Activated naive CD4-positive, alpha-beta T cell treated with anti-CD3 and anti-CD28 coated beads, Interleukin-2, amount 50 U/mL, for 24 hours (primary cell): Measurements from ENCODE around the gene SLC6A8.
"Not testable (repeated sequence)": the region's sequence is repeated elsewhere in the genome, so short reads cannot be mapped to it uniquely, and the experiment has no call there.

Source experiments
- H3K27ac Mint-ChIP-seq: one replicate; pipeline ENCODE4 v1.8.0; 2021; ENCODE audit warnings: mild to moderate bottlenecking, mixed read lengths
- H3K27me3 Mint-ChIP-seq: one replicate; pipeline ENCODE4 v1.8.0; 2021; ENCODE audit warnings: mixed read lengths
- H3K36me3 Mint-ChIP-seq: one replicate; pipeline ENCODE4 v1.8.0; 2021; ENCODE audit warnings: mixed read lengths
- H3K4me1 Mint-ChIP-seq: one replicate; pipeline ENCODE4 v1.8.0; 2021; ENCODE audit warnings: mixed read lengths
- H3K4me3 Mint-ChIP-seq: one replicate; pipeline ENCODE4 v1.8.0; 2021; ENCODE audit warnings: mild to moderate bottlenecking, mixed read lengths
- H3K9me3 Mint-ChIP-seq: one replicate; pipeline ENCODE4 v1.8.0; 2021; ENCODE audit warnings: mixed read lengths

The SLC6A8 gene

DNA sequence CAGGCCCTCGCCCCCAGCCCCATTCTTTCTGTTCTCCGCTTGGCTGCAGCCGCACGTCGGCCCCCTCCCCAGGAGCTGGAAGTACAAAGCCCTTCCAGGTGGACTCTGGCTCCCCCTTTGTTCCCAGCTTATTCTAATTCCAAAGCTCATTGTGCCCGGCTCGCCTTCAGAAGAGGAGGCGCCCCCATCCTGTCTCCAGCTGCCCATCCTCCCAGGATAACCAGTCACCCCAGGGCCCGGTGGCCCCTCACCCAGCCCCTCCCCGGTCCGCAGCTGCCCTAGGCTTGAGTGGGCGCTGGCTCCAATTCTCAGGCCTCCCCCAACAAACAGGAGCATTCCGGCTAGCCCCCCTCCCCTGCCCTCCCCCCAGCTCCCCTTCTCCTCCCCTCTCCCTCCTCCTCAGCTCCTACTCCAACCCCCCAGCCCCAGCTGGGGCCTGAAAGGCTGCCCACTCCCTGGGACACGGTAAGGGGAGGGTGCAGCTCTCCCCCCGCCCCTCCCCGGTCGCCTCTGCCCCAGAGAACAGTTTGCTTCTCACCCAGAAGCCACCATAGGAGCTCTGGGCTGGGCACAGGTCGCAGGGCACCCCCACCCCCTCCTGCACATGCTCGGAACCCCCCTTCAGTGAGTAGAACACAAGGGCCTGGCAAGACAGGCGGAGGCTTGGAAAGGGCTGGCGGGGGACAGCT, 3.1 kb upstream of the SLC6A8 start:
- H3K4me3 Mint-ChIP-seq: no peak overlapping the region
- H3K27ac Mint-ChIP-seq: no peak overlapping the region
- no peaks in the 10 kb centered on the region for H3K4me1 Mint-ChIP-seq
- no peaks in the 10 kb centered on the region for H3K9me3 Mint-ChIP-seq
- no peaks in the 10 kb centered on the region for H3K36me3 Mint-ChIP-seq
- H3K27me3 Mint-ChIP-seq: peaks cover 2% of the 10 kb centered on the region

DNA sequence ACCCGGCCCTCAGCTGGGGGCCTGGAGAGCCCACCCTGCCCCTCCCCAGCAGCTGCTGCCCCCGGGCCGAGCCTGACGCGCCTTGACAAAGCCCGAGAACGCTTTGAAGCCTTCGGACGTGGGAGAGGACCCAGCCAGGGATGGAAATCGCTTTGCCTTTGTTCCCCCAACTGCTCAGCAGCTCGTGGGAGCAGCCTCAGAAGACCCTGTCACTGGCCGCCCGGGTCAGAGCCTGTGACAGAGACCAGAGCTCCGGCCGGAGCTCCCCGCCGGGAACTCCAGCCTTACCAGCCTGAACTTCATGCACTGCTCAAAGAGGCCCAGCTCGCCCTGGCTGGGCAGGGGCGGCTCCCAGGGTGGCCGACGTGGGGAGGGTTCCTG, 2.6 kb upstream of the SLC6A8 start:
- Mint-ChIP-seq H3K36me3 (no peaks in the 10 kb centered on the region), H3K27ac (no peak overlapping the region), H3K4me1 (no peaks in the 10 kb centered on the region), H3K9me3 (no peaks in the 10 kb centered on the region), H3K4me3 (no peak overlapping the region), H3K27me3 (peaks cover 2% of the 10 kb centered on the region)

DNA sequence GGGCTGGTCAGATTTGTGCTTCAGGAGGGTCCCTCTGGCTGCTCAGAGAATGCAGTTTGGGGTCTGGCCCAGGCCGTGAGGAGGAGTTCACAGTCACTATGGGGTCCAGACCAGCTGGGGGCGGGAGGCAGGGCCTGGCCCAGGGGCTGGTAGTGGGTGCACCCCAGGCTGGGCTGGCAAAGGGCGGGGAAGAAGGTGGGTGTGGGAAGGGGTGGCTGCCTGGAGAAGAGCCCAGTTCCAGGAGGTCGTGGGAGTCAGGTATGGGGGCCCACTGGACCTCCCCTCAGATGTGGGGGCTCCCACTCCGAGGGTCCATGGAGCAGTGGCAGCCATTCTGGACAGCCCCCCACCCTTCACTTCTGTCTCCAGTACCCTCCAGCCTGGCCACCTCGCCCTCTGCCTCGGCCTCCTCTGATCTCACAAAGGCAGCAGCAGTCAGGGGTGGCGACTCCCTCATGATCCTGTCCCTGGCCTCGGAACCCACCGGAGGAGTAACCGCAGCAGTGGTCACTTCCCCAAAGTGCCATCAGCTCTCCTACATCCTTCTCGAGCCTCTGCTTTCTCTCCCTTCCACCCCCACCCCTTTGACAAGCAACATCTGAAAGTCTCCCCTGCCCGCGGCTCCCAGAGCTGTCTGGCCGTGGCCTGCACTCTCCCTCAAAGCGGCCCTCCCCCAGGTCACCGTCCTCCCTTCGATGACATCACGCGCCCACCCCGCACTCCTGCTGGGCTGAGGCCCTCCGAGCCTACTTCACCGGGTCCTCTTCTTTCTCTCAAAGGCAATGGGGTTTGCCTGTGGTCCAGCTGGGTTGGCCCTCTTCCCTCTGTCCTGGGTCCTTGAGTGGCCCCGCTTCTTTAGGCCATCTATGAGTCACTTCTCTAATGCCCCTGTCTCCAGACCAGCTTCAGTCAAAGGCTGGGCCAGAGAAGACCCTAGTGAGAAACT, 1.7 kb upstream of the SLC6A8 start:
- H3K36me3 Mint-ChIP-seq: no peaks in the 10 kb centered on the region
- H3K4me3 Mint-ChIP-seq: no peak overlapping the region
- no peaks in the 10 kb centered on the region for H3K9me3 Mint-ChIP-seq
- H3K4me1 Mint-ChIP-seq: no peaks in the 10 kb centered on the region
- peaks cover 2% of the 10 kb centered on the region for H3K27me3 Mint-ChIP-seq
- no peak overlapping the region for H3K27ac Mint-ChIP-seq

DNA sequence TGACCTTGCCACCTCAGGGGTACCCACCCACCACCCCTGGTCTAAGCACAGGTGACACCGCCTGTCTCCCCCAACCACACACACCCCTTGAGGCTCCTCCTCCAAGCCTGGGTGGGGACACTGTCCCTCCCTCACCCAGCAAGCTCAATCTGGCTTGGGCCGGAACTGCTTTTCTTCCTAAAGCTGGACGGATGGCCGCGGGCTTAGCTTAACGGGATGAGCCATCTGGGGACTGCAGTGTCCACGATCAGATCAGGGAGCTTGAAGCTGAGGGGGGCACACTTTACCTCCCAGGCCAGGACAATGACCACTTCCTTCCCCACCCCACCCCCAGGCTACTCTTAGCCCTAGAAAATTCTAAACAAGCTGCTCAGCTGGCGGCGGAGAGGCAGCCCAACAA, 1.0 kb upstream of the SLC6A8 start:
- Mint-ChIP-seq H3K27me3 (peaks cover 2% of the 10 kb centered on the region), H3K27ac (no peak overlapping the region), H3K9me3 (no peaks in the 10 kb centered on the region), H3K4me1 (no peaks in the 10 kb centered on the region), H3K36me3 (no peaks in the 10 kb centered on the region), H3K4me3 (no peak overlapping the region)

DNA sequence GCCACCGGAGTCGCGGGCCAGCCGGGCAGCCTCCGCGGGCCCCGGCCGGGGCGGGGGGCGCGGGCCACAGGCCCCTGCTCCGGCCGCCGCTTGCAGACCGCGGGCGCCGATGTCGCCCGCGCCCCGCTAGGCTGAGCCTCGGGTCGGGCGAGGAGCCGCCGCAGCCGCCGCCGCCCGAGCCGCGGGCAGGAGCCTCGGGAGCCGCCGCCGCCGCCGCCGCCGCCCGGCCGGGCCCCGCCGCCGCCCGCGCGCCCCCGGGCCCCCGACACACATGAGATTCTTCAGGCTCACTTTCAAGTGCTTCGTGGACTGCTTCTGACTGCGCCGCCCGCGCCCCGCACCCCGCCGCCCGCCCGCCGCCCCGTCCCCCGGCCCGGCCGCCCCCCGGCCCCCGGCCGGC, 345 bp downstream of the SLC6A8 start:
- Mint-ChIP-seq H3K9me3 (no peaks in the 10 kb centered on the region), H3K4me1 (no peaks in the 10 kb centered on the region), H3K27me3 (peaks cover 2% of the 10 kb centered on the region), H3K36me3 (no peaks in the 10 kb centered on the region), H3K4me3 (no peak overlapping the region), H3K27ac (no peak overlapping the region)

DNA sequence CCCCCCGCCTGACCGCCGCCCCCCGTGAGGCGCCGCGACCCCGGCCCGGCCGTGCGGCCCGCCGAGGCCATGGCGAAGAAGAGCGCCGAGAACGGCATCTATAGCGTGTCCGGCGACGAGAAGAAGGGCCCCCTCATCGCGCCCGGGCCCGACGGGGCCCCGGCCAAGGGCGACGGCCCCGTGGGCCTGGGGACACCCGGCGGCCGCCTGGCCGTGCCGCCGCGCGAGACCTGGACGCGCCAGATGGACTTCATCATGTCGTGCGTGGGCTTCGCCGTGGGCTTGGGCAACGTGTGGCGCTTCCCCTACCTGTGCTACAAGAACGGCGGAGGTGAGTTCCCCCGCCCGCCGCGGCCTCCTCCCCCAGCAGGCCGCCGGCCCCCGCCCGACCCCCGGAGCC, 780 bp downstream of the SLC6A8 start:
- no peak overlapping the region for H3K4me3 Mint-ChIP-seq
- H3K27me3 Mint-ChIP-seq: peaks cover 2% of the 10 kb centered on the region
- H3K4me1 Mint-ChIP-seq: no peaks in the 10 kb centered on the region
- no peaks in the 10 kb centered on the region for H3K36me3 Mint-ChIP-seq
- H3K9me3 Mint-ChIP-seq: no peaks in the 10 kb centered on the region
- H3K27ac Mint-ChIP-seq: no peak overlapping the region

DNA sequence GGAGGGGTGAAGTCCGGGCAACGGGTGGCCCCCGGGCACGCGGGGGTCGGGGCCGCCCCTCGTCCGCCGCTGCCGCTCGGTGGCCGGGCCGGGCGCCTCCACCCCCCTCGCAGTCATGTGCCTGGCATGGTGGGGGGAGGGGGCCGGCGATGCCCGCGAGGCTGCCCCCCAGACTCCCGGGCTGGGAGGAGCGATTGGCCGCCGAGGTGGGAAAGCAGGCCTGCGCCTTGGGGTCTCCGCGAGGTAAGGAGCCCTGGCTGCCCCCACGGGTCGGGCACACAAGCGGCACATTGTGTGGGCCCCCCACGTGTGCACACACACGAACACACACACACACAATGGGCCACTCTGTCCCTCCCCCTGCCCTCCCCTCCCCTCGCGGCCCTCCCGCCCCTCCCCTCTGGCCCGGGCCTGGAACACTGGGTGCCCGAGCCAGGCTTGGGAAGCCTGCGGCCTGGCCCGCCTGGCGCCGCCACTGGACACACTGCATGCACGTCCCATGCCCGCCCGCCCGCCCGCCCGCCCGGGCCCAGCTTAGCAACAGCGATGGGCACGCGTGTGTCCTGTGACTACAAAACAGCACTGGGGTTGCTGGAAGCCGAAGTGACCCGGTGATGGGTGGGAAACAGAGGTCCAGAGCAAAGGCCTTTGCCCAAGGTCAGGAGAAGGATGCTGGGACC, 1.3 kb downstream of the SLC6A8 start:
- no peak overlapping the region for H3K27ac Mint-ChIP-seq
- H3K4me1 Mint-ChIP-seq: no peaks in the 10 kb centered on the region
- peaks cover 2% of the 10 kb centered on the region for H3K27me3 Mint-ChIP-seq
- H3K9me3 Mint-ChIP-seq: no peaks in the 10 kb centered on the region
- no peak overlapping the region for H3K4me3 Mint-ChIP-seq
- H3K36me3 Mint-ChIP-seq: no peaks in the 10 kb centered on the region

DNA sequence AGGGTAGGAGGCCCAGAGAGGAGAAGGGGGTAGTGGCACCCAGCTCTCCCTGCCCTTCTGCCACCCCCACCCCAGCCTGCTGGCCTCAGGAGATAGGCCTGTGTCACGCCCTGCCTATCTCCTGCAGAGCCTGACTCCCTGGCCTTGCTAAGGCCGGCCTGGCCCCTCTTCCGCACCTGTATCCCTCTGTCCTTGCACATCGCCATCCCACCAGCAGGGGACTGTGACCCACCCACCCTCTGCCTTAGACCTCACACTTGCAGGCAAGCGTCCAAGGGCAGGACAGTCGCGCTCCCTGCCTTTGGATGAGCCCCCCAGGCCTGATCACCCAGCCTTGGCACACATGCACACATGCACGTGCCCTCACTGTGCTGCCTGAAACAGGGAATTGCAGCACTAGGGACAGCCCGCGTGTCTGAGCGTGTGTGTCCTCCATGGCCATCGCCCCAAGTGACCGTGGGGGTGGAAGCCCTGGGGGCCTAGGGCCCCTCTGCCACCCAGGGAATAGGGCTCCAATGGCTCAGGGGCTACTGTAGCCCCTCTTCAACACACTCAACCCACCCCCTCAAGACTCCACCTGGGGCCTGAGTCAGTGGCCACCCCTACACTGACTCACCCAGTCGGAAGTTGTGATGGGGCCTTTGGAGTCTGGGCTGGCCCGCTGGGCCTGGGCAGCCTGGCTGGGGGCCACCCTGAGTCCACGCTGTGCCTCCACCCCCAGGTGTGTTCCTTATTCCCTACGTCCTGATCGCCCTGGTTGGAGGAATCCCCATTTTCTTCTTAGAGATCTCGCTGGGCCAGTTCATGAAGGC, 2.1 kb downstream of the SLC6A8 start:
- Mint-ChIP-seq H3K27me3 (peaks cover 2% of the 10 kb centered on the region), H3K4me1 (no peaks in the 10 kb centered on the region), H3K36me3 (no peaks in the 10 kb centered on the region), H3K4me3 (peak overlapping the region; percentile 19), H3K9me3 (no peaks in the 10 kb centered on the region), H3K27ac (no peak overlapping the region)

DNA sequence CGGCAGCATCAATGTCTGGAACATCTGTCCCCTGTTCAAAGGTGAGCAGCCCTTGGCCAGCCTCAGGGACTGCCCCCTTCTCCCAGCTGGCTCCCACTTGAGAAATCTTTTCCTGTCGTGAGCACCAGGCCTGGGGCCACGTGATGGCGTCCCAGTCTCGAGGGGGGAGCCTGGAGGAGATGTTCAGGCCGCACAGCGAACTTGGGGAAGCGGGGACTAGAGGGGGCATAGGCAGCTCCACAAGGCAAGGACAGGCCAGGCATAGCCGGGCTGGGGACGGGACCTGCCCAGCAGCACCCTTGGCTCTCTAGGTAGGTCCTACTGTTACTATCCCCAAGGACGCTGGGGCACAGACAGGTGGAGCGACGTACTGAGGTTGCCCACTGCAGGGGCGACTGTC, 2.7 kb downstream of the SLC6A8 start:
- Mint-ChIP-seq H3K4me1 (no peaks in the 10 kb centered on the region), H3K9me3 (no peaks in the 10 kb centered on the region), H3K27ac (no peak overlapping the region), H3K4me3 (no peak overlapping the region), H3K36me3 (no peaks in the 10 kb centered on the region), H3K27me3 (peaks cover 2% of the 10 kb centered on the region)

DNA sequence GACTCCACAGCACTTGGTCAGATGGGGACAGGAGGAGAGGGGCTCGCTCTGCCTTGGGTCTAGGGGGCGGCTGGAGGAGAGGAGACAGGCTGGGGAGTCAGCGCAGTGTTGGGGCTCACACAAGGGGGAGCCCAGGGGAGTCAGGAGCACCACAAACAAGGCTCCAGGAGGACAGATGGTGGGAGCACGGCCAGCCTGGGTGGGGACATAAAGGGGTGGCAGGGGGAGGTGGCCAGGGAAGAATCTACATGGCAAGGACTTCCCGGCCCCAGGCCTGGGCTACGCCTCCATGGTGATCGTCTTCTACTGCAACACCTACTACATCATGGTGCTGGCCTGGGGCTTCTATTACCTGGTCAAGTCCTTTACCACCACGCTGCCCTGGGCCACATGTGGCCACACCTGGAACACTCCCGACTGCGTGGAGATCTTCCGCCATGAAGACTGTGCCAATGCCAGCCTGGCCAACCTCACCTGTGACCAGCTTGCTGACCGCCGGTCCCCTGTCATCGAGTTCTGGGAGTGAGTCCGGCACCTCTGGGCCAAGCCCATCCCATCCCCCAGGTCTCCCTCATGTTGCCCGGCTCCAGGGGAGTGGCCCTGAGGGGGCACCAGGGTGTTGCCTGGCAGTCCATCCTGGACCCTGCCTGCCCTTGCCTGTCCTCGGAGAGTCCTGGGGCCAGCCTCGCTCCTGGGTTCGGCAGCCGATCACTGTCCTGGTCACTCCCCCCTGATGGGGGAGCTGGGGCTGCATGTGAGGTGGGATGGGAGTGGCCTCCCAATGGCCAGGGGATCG, 3.5 kb downstream of the SLC6A8 start:
- not testable (repeated sequence) for H3K9me3 Mint-ChIP-seq, H3K4me1 Mint-ChIP-seq, H3K36me3 Mint-ChIP-seq, H3K4me3 Mint-ChIP-seq, H3K27ac Mint-ChIP-seq, H3K27me3 Mint-ChIP-seq

DNA sequence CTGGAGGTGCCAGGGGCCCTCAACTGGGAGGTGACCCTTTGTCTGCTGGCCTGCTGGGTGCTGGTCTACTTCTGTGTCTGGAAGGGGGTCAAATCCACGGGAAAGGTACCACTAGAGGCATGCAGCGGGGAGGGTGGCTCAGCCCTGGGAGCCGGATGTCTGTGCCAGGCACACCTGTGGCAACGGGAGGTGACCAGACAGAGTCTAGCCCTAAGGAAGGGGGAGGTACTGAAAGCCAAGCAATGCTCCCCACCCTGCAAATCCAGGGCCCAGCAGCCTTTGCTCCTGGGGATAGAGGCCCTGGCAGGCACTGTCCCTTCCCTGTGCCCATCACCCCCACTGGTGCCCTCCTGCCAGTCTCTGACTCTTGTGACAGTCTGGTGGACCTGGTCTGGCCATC, 4.3 kb downstream of the SLC6A8 start:
- no peak overlapping the region for H3K27ac Mint-ChIP-seq
- no peaks in the 10 kb centered on the region for H3K27me3 Mint-ChIP-seq
- no peaks in the 10 kb centered on the region for H3K9me3 Mint-ChIP-seq
- no peaks in the 10 kb centered on the region for H3K4me1 Mint-ChIP-seq
- no peak overlapping the region for H3K4me3 Mint-ChIP-seq
- no peaks in the 10 kb centered on the region for H3K36me3 Mint-ChIP-seq

DNA sequence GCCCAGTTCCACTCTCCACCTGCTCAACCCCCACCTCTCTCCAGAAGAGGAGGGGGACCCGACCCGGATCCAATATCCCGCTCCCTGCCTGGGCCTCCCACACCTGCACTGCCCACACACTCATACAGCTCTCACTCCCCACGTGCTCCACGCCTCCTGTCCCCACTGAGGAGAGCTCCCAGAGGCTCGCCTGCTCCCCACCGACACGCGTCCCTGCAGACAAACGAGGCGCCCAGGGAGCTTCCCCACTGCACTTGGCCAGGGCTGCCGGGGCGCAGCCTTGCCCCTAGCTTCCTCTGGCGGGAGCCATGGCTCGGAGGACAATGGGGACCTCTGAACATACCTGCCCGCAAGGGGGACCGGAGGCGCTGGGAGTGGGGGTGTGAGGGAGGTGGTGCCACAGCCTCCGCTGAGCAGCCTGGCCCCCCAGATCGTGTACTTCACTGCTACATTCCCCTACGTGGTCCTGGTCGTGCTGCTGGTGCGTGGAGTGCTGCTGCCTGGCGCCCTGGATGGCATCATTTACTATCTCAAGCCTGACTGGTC, 5.0 kb downstream of the SLC6A8 start:
- Mint-ChIP-seq H3K4me1 (no peaks in the 10 kb centered on the region), H3K27ac (no peak overlapping the region), H3K9me3 (no peaks in the 10 kb centered on the region), H3K27me3 (no peaks in the 10 kb centered on the region), H3K36me3 (no peaks in the 10 kb centered on the region), H3K4me3 (no peak overlapping the region)

DNA sequence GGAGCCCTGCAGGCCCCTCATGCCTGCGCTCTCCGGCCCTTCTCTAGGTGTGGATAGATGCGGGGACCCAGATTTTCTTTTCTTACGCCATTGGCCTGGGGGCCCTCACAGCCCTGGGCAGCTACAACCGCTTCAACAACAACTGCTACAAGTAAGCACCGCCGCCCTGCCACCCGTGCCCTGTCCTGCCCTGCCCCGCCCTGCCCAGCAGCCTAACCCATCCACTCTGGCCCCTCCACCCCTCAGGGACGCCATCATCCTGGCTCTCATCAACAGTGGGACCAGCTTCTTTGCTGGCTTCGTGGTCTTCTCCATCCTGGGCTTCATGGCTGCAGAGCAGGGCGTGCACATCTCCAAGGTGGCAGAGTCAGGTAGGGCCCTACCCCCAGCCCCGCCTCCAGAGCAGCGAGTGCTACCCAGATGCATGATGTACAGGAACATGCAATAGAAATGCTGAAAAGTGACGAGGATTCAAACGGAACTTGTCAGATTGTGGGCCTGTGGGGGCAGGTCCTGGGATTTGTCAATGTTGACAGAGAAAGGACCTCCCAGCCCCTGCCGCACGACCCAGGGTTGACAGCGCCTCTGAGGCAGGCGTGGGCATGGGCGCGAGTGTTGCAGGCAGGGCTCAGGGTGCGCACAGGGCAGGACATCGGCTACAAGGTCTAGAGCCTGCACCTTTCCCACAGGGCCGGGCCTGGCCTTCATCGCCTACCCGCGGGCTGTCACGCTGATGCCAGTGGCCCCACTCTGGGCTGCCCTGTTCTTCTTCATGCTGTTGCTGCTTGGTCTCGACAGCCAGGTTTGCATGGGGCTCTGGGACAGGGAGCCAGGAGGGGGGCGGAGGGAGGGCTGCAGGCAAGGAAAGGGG, 5.7 kb downstream of the SLC6A8 start:
- Mint-ChIP-seq H3K27me3 (no peaks in the 10 kb centered on the region), H3K9me3 (no peaks in the 10 kb centered on the region), H3K4me3 (no peak overlapping the region), H3K4me1 (no peaks in the 10 kb centered on the region), H3K36me3 (no peaks in the 10 kb centered on the region), H3K27ac (no peak overlapping the region)

DNA sequence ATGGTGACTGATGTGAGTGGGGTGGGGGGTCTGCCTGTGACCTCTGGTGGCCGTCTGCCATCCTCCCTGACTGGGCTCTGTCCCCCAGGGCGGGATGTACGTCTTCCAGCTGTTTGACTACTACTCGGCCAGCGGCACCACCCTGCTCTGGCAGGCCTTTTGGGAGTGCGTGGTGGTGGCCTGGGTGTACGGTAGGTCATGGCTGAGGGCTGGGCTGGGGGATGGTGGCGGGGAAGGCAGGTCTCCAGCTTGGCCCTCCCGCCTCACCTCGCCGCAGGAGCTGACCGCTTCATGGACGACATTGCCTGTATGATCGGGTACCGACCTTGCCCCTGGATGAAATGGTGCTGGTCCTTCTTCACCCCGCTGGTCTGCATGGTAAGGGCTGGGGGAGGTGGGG, 6.5 kb downstream of the SLC6A8 start:
- H3K4me1 Mint-ChIP-seq, H3K27me3 Mint-ChIP-seq, H3K9me3 Mint-ChIP-seq, H3K4me3 Mint-ChIP-seq, H3K36me3 Mint-ChIP-seq, H3K27ac Mint-ChIP-seq: not testable (repeated sequence)
